ENCODE data around the gene NF2.
"Not testable (repeated sequence)": the region's sequence is repeated elsewhere in the genome, so short reads cannot be mapped to it uniquely, and the experiment has no call there.

The NF2 gene

GRCh38 chr22:29596408-29596807 is 7.0 kb upstream of the NF2 start:
- no peak for DNase-seq (ENCODE audit: low read depth)

DNA sequence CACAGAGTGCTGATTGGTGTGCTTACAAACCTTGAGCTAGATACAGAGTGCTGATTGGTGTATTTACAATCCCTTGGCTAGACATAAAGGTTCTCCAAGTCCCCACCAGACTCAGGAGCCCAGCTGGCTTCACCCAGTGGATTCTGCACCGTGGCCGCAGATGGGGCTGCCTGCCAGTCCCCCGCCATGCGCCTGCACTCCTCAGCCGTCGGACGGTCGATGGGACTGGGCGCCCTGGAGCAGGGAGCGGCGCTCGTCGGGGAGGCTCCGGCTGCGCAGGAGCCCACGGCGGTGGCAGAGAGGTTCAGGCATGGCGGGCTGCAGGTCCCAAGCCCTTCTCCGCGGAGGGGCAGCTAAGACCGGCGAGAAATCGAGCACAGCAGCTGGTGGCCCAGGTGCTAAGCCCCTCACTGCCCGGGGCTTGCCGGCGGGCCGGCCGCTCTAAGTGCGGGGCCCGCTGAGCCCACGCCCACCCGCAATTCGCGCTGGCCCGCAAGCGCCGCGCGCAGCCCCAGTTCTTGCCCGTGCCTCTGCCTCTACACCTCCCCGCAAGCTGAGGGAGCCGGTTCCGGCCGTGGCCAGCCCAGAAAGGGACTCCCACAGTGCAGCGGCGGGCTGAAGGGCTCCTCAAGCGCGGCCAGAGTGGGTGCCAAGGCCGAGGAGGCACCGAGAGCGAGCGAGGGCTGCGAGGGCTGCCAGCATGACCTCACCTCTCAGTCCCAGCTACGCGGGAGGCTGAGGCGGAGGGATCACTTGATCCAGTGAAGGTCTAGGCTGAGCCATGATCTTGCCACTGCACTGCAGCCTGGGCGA is 5.4 kb upstream of the NF2 start:
- not testable (repeated sequence) for DNase-seq (ENCODE audit: low read depth)

DNA sequence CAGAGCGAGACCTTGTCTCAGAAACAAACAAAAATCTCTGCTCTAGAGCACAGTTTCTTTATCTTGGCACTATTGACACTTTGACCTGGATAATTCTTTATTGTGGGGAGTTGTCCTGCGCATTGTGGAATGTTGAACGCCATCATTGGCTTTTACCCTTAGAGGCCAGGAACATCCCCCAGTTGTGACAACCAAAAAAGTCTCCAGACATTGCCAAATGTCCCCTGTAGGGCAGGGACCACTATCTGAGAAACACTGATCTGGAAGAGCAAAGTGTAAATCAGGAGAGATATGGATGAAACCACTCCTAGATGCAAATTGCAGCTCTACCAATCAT is 4.8 kb upstream of the NF2 start:
- DNase-seq (ENCODE audit: low read depth): no peak

- no peak for DNase-seq (ENCODE audit: low read depth)
Measured at GRCh38 chr22:29604076-29604360, 585 bp downstream of the NF2 start.

- DNase-seq (ENCODE audit: low read depth): no peak
Measured at GRCh38 chr22:29605527-29605850, 2.1 kb downstream of the NF2 start.

DNA sequence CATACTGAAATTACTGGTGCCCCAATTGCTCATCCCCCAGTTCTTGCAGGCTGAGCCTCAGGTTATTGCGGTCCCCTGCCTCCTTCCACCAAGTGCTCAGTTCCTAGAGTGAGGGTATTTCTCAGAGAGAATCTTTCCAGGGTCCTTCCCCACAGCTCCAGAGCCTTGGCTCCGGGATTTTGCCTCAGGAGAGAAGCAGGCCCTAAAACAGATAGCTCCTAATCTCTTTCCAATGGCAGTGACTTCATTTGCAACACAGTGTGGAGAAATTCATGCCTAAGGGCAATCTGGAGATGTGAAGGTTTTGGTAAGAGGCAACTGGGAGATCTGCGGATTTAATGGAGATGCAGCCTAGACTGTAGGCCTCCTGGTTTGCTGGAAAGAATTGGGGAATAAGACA is 2.9 kb downstream of the NF2 start:
- no peak for DNase-seq (ENCODE audit: low read depth)

GRCh38 chr22:29607426-29607825 is 4.0 kb downstream of the NF2 start:
- DNase-seq (ENCODE audit: low read depth): no peak

DNA sequence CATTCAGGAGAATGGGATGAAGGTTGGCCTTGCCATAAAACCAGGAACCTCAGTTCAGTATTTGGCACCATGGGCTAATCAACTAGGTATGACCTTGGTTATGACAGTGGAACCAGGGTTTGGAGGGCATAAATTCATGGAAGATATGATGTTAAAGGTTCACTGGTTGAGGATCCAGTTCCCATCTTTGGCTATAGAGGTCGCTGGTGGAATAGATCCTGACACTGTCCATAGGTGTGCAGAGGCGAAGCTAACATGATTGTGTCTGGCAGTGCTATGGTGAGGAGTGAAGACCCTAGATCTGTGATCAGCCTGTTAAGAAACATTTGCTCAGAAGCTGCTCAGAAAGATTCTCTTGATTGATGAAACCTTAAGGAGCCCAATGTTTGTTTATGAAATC is 5.7 kb downstream of the NF2 start:
- DNase-seq (ENCODE audit: low read depth): no peak

GRCh38 chr22:29610780-29611179 is 7.3 kb downstream of the NF2 start:
- DNase-seq (ENCODE audit: low read depth): no peak

DNA sequence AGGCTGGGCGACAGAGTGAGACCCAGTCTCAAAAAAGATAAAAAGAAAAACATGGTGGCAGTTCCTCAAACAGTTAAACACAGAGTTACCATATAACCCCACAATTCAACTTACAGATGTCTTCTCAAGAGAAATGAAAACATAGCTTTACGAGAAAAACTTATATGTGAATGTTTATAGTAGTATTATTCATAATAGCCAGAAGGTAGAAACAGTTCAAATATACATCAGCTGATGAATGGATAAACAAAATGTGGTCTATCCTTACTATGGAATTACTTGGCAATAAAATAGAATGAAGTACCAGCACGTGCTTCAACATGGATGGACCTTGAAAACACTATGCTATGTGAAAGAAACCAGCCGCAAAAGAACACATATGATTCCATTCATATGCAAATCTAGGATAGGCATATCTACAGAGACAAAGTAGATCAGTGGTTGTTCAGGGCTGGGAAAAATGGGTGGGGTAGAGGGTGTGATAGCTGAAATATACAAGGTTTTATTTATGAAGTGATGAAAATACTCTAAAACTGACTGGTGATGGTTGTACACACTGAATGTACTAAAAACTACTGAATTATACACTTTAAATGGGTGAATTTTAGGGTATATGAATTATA is 12.4 kb downstream of the NF2 start:
- DNase-seq (ENCODE audit: low read depth): no peak

GRCh38 chr22:29617922-29618629 is 14.6 kb downstream of the NF2 start:
- DNase-seq (ENCODE audit: low read depth): no peak

- DNase-seq (ENCODE audit: low read depth): no peak
Measured at GRCh38 chr22:29621761-29622526, 18.5 kb downstream of the NF2 start.

DNA sequence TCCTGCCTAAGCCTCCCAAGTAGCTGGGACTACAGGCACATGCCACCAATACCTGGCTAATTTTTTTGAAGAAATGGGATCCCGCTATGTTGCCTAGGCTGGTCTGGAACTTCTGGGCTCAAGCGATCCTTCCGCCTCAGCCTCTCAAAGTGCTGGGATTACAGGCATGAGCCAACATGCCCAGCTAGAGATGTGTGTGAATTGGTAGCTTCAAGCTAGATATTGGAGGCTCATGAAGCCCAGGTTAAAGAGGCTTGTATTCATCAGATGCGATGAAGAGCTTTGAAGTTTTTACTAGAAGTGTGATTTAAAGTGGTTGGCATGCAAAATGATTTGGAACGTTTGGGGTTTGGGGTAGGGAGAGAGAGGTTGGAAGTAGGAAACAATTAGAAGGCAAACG is 19.6 kb downstream of the NF2 start:
- no peak for DNase-seq (ENCODE audit: low read depth)

DNA sequence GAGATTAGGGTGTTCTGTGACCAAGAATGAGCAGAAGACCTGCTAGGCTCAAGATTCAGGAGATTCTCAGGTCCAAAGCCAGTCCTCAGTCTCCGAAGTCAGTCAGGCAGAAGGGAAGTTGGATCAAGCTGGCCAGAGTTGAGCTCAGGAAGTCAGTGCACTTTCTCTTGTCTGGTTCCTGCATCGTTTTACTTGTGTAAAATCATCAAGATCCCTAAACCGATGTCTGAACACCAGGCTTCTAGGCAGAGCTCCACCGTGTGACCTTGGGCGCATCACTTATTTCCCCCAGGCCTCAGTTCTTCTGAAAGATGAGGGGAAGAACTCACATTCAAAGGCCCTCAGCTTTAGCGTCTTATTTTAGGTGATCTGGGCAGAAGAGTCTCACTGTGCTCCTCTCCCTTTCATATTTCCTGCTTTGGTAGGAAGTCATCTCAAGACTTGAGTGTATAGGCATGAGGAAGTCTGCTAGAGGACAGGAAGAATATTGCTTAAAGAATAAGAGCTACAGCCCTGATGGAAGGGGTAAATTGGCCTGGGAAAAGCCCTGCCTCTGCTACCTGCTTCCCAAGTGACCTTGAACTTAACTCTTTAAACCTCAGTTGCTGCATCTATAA is 20.2 kb downstream of the NF2 start:
- no peak for DNase-seq (ENCODE audit: low read depth)

DNA sequence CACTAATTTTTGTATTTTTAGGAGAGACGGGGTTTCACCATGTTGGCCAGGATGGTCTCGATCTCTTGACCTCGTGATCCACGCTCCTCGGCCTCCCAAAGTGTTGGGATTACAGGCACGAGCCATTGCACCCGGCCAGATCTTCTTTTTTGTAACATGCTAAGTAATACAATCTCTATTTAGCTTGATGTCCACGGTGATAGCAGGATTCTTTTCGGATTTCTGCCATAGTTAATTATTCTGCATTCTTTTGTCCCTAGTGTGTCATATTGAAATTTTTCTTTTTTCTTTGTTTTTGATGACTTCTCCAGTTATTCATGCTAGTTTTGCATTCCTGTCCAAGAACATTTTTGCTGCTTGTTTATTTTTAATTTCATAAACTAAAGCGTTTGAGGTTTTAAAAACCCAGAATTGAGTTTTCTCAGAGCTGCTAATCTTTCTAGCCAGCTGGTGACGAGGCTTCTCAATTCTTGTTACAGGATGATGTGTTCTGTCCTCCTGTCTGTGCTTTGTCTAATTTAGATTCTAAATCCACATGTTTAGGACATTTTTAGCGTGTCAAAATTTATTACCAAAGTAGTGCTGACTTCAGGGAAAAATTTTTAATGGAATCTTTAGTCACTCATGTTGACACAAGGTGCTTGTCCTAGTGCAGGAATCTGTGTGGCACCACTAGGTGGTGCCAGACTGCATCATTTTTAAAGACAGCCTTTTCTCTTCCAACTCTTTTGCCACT is 21.8 kb downstream of the NF2 start:
- peak; percentile 13 for DNase-seq (ENCODE audit: low read depth)

GRCh38 chr22:29626497-29627195 is 23.2 kb downstream of the NF2 start:
- DNase-seq (ENCODE audit: low read depth): no peak

- no peak for DNase-seq (ENCODE audit: low read depth)
Measured at GRCh38 chr22:29627196-29627535, 23.7 kb downstream of the NF2 start.

GRCh38 chr22:29628996-29629902 is 25.8 kb downstream of the NF2 start:
- no peak for DNase-seq (ENCODE audit: low read depth)

DNA sequence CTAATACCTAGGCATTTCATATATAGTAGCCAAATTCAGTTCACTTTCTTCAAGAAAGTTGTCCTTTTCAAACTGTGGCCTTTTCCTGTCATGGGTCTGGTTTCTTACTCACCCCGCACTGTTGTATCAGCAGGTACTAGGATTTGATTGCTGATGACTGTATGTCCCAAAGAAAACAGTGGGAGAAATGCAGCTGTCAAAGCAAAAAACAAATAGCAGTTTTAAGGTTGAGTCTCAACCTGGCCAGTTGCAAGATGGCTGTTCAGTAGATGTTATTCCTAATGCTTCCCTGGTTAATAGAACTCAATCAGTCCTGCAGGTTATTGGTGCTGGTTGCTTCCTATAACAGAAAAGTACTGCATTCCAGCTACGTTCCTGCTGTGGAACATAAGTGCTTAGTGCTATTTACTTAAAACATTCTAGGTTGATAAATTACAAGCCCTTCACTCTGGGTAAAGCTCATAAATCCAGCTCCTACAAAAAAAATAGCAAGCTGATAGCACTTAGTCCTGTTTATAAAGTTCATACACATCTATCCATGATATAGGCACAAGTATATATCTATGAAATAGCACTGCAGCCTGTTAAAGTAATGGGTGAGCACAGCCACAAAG is 26.6 kb downstream of the NF2 start:
- DNase-seq (ENCODE audit: low read depth): no peak

GRCh38 chr22:29630987-29631386 is 27.6 kb downstream of the NF2 start:
- DNase-seq (ENCODE audit: low read depth): no peak

All from stimulated activated CD4-positive, alpha-beta T cell treated with anti-CD3 and anti-CD28 coated beads, Interleukin-2, amount 100 ng/mL, for 4 hours (primary cell).